SJCRH30 (cell line): ENCODE measurements around the gene CYP2D6. TPM values are rescaled to one million over a fixed set of nuclear protein-coding genes. Genes with fewer than 3 reads are reported as not detected.

Experiments
- DNase-seq, 2 experiments: peaks; one replicate each; pipeline ENCODE4 v3.0.0-alpha.2; 2015 to 2020
- H3K27ac ChIP-seq: fragments of 250-450 bp; sonication (Bioruptor Pico); 2 replicates; pipeline ENCODE4 v1.5.1; 2020; ENCODE audit warnings: mild to moderate bottlenecking, moderate library complexity
- H3K27me3 ChIP-seq: fragments of 250-450 bp; sonication (Bioruptor Pico); 2 replicates; pipeline ENCODE4 v1.5.1; 2020; ENCODE audit warnings: mild to moderate bottlenecking, moderate library complexity
- H3K36me3 ChIP-seq: fragments of 250-450 bp; sonication (Bioruptor Pico); 2 replicates; pipeline ENCODE4 v1.5.1; 2020; ENCODE audit warnings: mild to moderate bottlenecking, moderate library complexity
- H3K4me1 ChIP-seq: fragments of 250-450 bp; sonication (Bioruptor Pico); 2 replicates; pipeline ENCODE4 v1.5.1; 2020; ENCODE audit warnings: mild to moderate bottlenecking, moderate library complexity
- H3K4me3 ChIP-seq: fragments of 250-450 bp; sonication (Bioruptor Pico); 2 replicates; pipeline ENCODE4 v1.5.1; 2020; ENCODE audit warnings: mild to moderate bottlenecking, moderate library complexity
- H3K9me3 ChIP-seq: fragments of 250-450 bp; sonication (Bioruptor Pico); replicated peaks from 2 replicates; pipeline ENCODE4 v1.5.1; 2020; ENCODE audit warnings: mild to moderate bottlenecking, moderate library complexity
- total RNA-seq: library from RNA; depleted of rRNA; stranded (reverse); fragments of >200 nt; shearing (Covaris generic); gene quantifications from 2 replicates; pipeline ENCODE4 v1.2.3, GENCODE V29; 2014; rRNA removed

CYP2D6 gene
- total RNA-seq, 1 experiment from 2014 or later, result 0.04 TPM

- Histone ChIP-seq H3K4me3 (peak within 1 kb of the TSS; percentile 83), H3K4me1 (no peaks in the 10 kb centered on the region), H3K36me3 (peaks cover 18% of the 10 kb centered on the region), H3K27ac (peak within 1 kb of the TSS; percentile 93), H3K9me3 (no peaks in the 10 kb centered on the region), H3K27me3 (no peaks in the 10 kb centered on the region)
- peak; percentile 98 to 99 for DNase-seq
These were observed 39.8 kb downstream of the CYP2D6 start, which contains the start of gene NDUFA6 for GRCh38 chr22:42090596-42091454. TSS of gene NDUFA6 (minus strand) at chr22:42090772. CDS start at chr22:42090744, 28 bp downstream.

- Histone ChIP-seq H3K27me3 (no peaks in the 10 kb centered on the region), H3K9me3 (no peaks in the 10 kb centered on the region), H3K4me1 (no peaks in the 10 kb centered on the region), H3K36me3 (peaks cover 36% of the 10 kb centered on the region), H3K27ac (no peak overlapping the region), H3K4me3 (no peak overlapping the region)
- DNase-seq, result no peak
These were observed 44.6 kb downstream of the CYP2D6 start for GRCh38 chr22:42086051-42086450.

GRCh38 chr22:42084874-42085273, 45.7 kb downstream of the CYP2D6 start:
- Histone ChIP-seq H3K27ac (no peak overlapping the region), H3K4me3 (no peak overlapping the region), H3K4me1 (no peaks in the 10 kb centered on the region), H3K36me3 (peaks cover 36% of the 10 kb centered on the region), H3K27me3 (no peaks in the 10 kb centered on the region), H3K9me3 (no peaks in the 10 kb centered on the region)
- DNase-seq, result no peak

- H3K27ac ChIP-seq, result no peak overlapping the region
- peaks cover 33% of the 10 kb centered on the region for H3K36me3 ChIP-seq
- peaks cover 4% of the 10 kb centered on the region; the same call in 1 of the 2 replicates for H3K4me1 ChIP-seq
These were observed 47.5 kb downstream of the CYP2D6 start for GRCh38 chr22:42083119-42083518.

GRCh38 chr22:42080287-42080686, 50.3 kb downstream of the CYP2D6 start:
- peaks cover 13% of the 10 kb centered on the region for H3K36me3 ChIP-seq

More at GRCh38 chr22:42083119-42083518, 47.5 kb downstream of the CYP2D6 start:
- Histone ChIP-seq H3K9me3 (no peaks in the 10 kb centered on the region), H3K4me3 (no peak overlapping the region), H3K27me3 (no peaks in the 10 kb centered on the region)
- no peak for DNase-seq

GRCh38 chr22:42079319-42080251, 51.0 kb downstream of the CYP2D6 start, which contains the start of gene SMDT1:
TSS of gene SMDT1 (plus strand) at chr22:42079700. CDS start at chr22:42079769, 69 bp downstream.
- Histone ChIP-seq H3K4me1 (peaks cover 5% of the 10 kb centered on the region; the same call in 1 of the 2 replicates), H3K9me3 (no peaks in the 10 kb centered on the region), H3K36me3 (peaks cover 7% of the 10 kb centered on the region), H3K27me3 (no peaks in the 10 kb centered on the region), H3K4me3 (peak within 1 kb of the TSS; percentile 84), H3K27ac (peak within 1 kb of the TSS; percentile 88)
- peak; percentile 98 for DNase-seq

More at GRCh38 chr22:42080287-42080686, 50.3 kb downstream of the CYP2D6 start:
- no peaks in the 10 kb centered on the region for H3K27me3 ChIP-seq
- H3K4me3 ChIP-seq, result peak overlapping the region; percentile 84
- peaks cover 5% of the 10 kb centered on the region; the same call in 1 of the 2 replicates for H3K4me1 ChIP-seq
- H3K9me3 ChIP-seq, result no peaks in the 10 kb centered on the region
- DNase-seq, result peak in 1 of 2 experiments; percentile 45
- H3K27ac ChIP-seq, result peak overlapping the region; percentile 88

GRCh38 chr22:42078469-42079318, 51.9 kb downstream of the CYP2D6 start:
- H3K4me3 ChIP-seq, result peak overlapping the region; percentile 84
- H3K27ac ChIP-seq, result peak overlapping the region; percentile 88
- H3K36me3 ChIP-seq, result peaks cover 7% of the 10 kb centered on the region; the same call in 1 of the 2 replicates
- DNase-seq, result peak; percentile 19 to 30
- H3K9me3 ChIP-seq, result no peaks in the 10 kb centered on the region
- peaks cover 5% of the 10 kb centered on the region; the same call in 1 of the 2 replicates for H3K4me1 ChIP-seq
- H3K27me3 ChIP-seq, result no peaks in the 10 kb centered on the region

DNA sequence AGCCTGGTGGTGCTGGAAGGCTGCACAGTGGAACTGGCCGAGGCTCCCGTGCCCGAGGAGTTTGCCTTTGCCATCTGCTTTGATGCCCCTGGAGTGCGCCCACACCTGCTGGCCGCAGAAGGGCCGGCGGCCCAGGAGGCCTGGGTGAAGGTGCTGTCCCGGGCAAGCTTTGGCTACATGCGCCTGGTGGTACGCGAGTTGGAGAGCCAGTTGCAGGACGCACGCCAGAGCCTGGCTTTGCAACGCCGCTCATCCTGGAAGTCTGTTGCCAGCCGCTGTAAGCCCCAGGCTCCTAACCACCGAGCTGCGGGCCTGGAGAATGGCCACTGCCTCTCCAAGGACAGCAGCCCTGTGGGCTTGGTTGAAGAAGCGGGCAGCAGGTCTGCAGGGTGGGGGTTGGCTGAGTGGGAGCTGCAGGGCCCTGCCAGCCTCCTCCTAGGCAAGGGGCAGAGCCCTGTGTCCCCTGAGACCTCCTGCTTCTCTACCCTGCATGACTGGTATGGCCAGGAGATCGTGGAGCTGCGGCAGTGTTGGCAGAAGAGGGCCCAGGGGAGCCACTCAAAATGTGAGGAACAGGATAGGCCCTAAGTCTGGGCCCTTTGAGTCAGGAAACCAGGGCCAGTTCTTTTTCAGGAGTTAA, 53.0 kb downstream of the CYP2D6 start:
- Histone ChIP-seq H3K36me3 (no peaks in the 10 kb centered on the region), H3K27ac (no peak overlapping the region), H3K4me3 (no peak overlapping the region), H3K9me3 (no peaks in the 10 kb centered on the region), H3K4me1 (peaks cover 5% of the 10 kb centered on the region; the same call in 1 of the 2 replicates), H3K27me3 (no peaks in the 10 kb centered on the region)
- DNase-seq, result no peak

- H3K36me3 ChIP-seq, result no peaks in the 10 kb centered on the region
- peaks cover 5% of the 10 kb centered on the region; the same call in 1 of the 2 replicates for H3K4me1 ChIP-seq
- no peak for DNase-seq
- no peak overlapping the region for H3K27ac ChIP-seq
- no peak overlapping the region for H3K4me3 ChIP-seq
- no peaks in the 10 kb centered on the region for H3K9me3 ChIP-seq
- H3K27me3 ChIP-seq, result no peaks in the 10 kb centered on the region
These were observed 53.7 kb downstream of the CYP2D6 start for GRCh38 chr22:42076764-42077485.

Other genes with a start within 250 kb of the CYP2D6 start
- not detected in 2 replicates for gene SHISA8, start 215.7 kb downstream of the CYP2D6 start, total RNA-seq
- gene TNFRSF13C, start 204.0 kb downstream of the CYP2D6 start, total RNA-seq, result 0.94 and 1.8 TPM in 2 replicates
- gene CENPM, start 183.7 kb downstream of the CYP2D6 start, total RNA-seq, result 60.6 and 60.9 TPM in 2 replicates
- 1.1 TPM in 2 replicates for gene SEPTIN3, start 161.4 kb downstream of the CYP2D6 start, total RNA-seq
- gene WBP2NL, start 132.0 kb downstream of the CYP2D6 start, total RNA-seq, result not detected in 2 replicates
- gene NAGA, start 60.0 kb downstream of the CYP2D6 start, total RNA-seq, result 13.0 and 14.4 TPM in 2 replicates
- 0.05 TPM in 1 of 2 replicates, not detected in the other for gene PHETA2, start 56.6 kb downstream of the CYP2D6 start, total RNA-seq
- 24.6 and 26.6 TPM in 2 replicates for gene SMDT1, start 51.1 kb downstream of the CYP2D6 start, total RNA-seq
- 112 and 113 TPM in 2 replicates for gene NDUFA6, start 40.0 kb downstream of the CYP2D6 start, total RNA-seq
- 34.6 and 36.5 TPM in 2 replicates for gene TCF20, start 139.8 kb upstream of the CYP2D6 start, total RNA-seq